Left hindlimb (tissue), 1 donor: ENCODE results near the gene SMARCA4.
"Not testable (repeated sequence)": the region's sequence is repeated elsewhere in the genome, so short reads cannot be mapped to it uniquely, and the experiment has no call there.

ENCODE experiments used
- DNase-seq: peaks from one replicate; pipeline ENCODE4 v3.0.0-alpha.2; 2018

Gene SMARCA4

DNA sequence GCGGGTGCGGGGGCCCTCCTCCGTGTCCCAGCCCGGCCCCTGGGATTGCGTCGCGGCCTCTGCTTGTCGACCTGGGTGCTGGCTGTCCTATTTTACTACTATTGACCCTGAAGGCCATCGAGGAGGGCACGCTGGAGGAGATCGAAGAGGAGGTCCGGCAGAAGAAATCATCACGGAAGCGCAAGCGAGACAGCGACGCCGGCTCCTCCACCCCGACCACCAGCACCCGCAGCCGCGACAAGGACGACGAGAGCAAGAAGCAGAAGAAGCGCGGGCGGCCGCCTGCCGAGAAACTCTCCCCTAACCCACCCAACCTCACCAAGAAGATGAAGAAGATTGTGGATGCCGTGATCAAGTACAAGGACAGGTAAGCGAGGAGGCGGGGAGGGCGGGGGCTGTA lies 80.4 kb downstream of the SMARCA4 start:
- DNase-seq, result no peak

DNA sequence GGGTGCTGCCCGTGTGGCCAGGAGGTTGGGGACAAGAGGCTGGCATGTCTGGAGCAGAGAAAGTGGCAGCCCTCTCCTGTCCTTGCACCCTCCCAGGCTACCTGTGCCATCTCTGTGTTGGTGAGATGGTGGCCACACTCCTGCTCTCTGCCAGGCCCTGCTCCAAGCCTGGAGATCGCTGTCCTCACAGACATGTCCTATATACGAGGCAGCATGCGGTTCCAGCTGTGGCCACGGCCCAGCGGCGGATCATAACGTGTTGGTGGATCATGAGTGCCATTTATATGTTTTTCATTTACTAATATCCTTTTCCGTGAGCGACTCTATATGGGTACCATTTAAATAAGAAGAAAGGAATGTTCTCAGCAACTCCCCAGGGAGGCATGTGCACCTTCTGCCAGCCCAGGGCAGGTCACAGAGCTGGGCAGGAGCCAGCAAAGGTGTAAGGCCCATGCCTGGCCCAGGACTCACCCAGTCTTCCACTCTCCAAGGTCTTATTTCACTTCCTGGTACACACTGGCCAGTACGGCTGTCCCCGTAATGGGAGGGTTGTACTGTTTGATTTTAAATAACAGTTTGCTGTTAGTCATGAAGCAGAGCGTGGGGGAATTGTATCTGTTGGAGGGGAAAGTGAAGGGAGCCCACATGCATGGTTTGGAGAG lies 81.3 kb downstream of the SMARCA4 start:
- no peak for DNase-seq

- no peak for DNase-seq
Measured at GRCh38 chr19:11044431-11044830, 83.6 kb downstream of the SMARCA4 start.

DNA sequence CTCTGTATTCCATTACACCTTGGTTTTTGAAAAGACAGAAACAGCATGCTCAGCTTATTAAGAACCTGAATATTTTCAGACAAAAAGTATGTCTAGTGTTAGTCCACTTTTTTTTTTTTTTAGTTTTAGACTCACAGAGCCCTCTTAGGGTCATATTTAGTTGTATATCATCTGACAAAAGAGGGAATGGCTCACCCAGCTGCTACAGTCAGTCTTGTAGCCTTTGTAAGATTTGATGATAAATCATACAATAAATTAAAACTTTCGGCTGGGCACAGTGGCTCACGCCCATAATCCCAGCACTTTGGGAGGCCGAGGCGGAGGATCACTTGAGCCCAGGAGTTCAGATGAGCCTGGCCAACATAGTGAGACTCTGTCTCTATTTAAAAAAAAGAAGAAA lies 84.7 kb downstream of the SMARCA4 start:
- DNase-seq, result no peak

- no peak for DNase-seq
Measured at GRCh38 chr19:11046605-11047354, 86.0 kb downstream of the SMARCA4 start.

DNA sequence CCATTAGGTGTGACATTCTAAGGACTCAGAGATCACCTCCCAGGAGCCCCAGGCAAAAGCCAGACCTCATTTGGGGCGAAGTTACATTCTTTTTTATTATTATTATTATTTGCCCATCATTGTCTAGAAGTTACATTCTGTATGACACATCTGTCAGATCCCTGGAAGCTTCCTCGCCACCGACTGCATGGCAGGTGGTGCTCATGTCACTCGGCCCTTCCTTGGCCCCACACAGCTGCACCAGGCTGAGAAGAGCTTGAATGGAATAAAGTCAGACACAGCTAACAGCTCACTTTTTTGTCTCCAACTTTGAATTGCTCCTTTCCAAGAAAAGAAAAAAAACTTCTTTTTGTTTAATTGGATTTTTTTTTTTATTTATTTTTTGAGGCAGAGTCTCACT lies 87.0 kb downstream of the SMARCA4 start:
- DNase-seq, result no peak

DNA sequence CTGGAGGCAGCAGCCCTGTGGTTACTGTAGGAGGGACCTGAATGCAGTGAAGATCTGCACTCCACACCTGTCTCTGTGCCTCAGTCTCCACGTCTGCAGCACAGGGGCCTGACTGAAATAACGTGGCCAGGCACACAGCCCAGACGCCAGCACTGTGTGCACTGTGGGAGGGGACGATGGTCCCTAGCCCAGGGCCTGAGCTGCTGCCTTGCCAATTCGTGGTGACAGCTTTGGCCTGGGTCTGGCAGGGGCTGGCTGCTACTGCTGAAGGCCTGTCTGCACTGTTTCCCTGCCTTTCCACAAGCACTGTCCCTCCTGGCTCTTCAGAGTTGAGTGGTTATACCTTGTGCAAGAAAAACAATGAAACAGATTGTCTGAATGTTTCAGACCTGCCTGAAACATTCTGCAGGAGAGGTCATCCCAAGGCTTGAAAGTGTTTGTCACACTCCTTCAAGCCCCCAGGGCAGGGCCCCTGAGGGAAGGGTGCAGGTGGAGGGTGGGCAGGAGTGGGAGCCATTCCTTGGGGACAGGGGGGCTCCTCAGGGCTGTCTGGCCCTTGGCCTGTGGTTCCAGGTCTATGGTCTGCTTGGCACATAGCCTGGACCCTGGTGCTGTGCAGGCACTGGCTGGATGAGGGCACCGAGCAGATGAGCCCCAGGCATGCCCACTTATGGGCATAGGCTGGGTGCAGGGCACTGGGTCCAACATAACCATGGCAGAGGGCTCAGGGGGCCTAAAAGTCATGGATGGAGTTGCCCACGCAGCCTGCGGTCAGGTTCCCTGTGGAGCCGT lies 89.7 kb downstream of the SMARCA4 start:
- no peak for DNase-seq

DNA sequence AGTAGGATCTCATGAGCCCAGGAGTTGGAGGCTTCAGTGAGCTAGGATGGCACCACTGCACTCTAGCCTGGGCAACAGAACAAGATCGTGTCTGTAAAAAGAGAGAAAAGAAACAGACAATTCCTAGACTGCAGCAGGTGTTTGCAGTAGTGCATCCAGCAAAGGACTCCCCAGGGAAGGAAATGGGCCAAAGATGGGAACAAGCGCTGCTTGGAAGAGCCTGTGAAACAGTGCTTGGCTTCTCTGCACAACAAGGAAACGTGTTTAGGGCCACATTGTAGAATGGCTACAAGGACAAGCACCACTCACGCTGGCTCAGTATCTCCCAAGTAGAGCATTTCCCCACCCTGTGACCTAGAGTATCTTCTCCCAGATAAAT lies 93.0 kb downstream of the SMARCA4 start:
- DNase-seq, result no peak

- DNase-seq, result no peak
Measured at GRCh38 chr19:11054200-11054599, 93.4 kb downstream of the SMARCA4 start.

GRCh38 chr19:11054628-11055027 lies 93.8 kb downstream of the SMARCA4 start:
- no peak for DNase-seq

DNA sequence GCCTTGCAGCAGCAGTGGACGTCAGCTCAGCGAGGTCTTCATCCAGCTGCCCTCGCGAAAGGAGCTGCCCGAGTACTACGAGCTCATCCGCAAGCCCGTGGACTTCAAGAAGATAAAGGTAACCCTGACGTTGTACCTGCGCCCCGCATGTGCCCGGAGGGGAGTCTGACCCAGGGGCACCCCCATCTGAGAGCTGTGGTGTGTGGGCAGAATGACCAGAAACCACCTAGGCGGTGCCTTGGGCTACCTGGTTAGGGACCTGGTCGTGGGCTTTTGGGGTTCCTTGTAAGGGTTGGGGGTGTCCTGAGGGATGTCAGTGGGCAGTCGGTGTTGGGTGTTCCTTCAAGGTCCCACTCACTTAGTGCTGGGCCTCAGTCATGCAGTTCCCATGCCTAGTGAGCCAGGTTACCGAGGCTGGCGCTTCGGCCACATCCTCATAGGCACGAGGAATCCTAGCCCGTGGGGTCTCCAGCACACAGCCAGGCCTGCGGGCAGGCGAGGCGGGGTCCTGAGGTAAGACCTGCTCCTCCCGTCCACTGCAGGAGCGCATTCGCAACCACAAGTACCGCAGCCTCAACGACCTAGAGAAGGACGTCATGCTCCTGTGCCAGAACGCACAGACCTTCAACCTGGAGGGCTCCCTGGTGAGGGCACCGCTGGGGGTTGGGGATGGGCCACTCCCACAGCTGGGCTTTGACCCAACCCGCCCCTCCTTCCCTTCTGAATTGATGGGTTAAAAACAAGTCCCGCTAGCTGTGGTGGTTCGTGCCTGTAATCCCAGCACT lies 97.6 kb downstream of the SMARCA4 start:
- DNase-seq, result no peak

- no peak for DNase-seq
Measured at GRCh38 chr19:11059511-11060358, 98.9 kb downstream of the SMARCA4 start.

GRCh38 chr19:11061952-11062351 lies 101.1 kb downstream of the SMARCA4 start:
- no peak for DNase-seq

- no peak for DNase-seq
Measured at GRCh38 chr19:11063434-11063833, 102.6 kb downstream of the SMARCA4 start.

DNA sequence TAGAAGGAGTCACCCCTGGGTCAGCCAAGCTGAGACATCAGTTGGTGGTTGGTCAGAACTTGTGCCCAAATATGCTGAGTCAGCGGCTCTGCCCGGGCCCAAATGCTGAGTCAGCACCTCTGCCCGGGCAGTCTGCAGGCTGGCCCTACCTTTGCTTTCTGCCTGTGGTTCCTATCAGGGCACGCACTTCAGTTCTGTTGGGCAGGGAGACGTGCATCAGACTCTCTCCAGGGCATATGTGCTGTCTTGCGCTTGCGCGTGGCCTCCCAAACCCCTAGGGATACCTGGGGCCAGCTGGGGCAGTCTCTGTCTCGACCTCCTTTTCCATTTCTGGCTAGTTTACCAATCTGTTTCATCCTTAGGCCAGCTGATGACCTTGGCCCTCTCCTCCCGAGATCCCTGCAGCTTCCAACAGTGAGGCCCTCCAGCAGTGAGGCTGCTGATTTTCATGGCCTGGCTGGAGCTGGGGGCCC lies 104.0 kb downstream of the SMARCA4 start:
- no peak for DNase-seq

GRCh38 chr19:11066326-11066725 lies 105.5 kb downstream of the SMARCA4 start:
- no peak for DNase-seq

- DNase-seq, result no peak
Measured at GRCh38 chr19:11067356-11068113, 106.7 kb downstream of the SMARCA4 start.

GRCh38 chr19:11069561-11069960 lies 108.7 kb downstream of the SMARCA4 start:
- no peak for DNase-seq

DNA sequence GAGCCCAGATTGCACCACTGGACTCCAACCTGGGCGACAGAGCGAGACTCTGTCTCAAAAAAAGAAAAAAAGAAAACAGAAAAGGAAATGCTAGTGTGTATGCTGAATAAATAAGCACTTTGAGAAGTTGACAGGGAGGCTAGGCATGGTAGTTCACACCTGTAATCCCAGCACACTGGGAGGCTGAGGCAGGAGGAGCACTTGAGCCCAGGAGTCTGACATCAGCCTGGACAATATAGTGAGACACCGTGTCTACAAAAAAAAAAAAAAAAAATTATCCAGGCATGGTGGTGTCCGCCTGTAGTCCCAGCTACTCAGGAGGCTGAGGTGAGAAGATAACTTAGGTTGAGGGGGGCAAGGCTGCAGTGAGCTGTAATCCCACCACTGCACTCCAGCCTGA lies 109.3 kb downstream of the SMARCA4 start:
- no peak for DNase-seq

GRCh38 chr19:11073568-11073967 lies 112.7 kb downstream of the SMARCA4 start:
- DNase-seq, result no peak

DNA sequence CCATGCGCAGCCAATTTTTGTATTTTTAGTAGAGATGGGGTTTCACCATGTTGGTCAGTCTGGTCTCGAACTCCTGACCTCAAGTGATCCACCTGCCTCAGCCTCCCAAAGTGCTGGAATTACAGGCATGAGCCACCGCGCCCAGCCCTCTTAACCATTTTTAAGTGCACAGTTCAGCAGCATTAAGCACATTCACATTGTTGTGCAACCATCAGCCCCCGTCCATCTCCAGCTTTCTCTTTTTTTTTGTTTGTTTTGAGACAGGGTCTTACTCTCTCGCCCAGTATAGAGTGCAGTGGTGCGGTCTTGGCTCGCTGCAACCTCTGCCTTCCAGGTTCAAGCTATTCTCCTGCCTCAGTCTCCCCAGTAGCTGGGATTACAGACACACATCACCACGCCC lies 116.0 kb downstream of the SMARCA4 start:
- not testable (repeated sequence) for DNase-seq
